WTC11 (cell line): ENCODE measurements around the gene RNF128. TPM values are rescaled to one million over a fixed set of nuclear protein-coding genes. Genes with fewer than 3 reads are reported as not detected.

Experiments used
- ATAC-seq: fragments of 200-7000 bp; cut with Tn5 transposase; 2 replicates; pipeline ENCODE4 v1.10.0; 2021; ENCODE audit warnings: mild to moderate bottlenecking, moderate library complexity
- CTCF ChIA-PET: fragments of 300-600 bp; sonication (Branson Sonifier 250); formaldehyde crosslinking; loops from one replicate; lab custom pipeline; 2021; ENCODE audit warnings: antibody characterized with exemption; lab: Charles Lee
- POLR2A ChIA-PET: fragments of 350-600 bp; sonication (Branson Sonifier 250); formaldehyde crosslinking; loops from one replicate; lab custom pipeline; 2021; ENCODE audit warnings: antibody characterized with exemption; lab: Charles Lee
- DNase-seq: peaks from one replicate; pipeline ENCODE4 v3.0.0; 2021; ENCODE audit warnings: low spot score
- H3K27ac Mint-ChIP-seq: 2 replicates; pipeline ENCODE4 v1.8.0; 2021; ENCODE audit warnings: mixed read lengths
- H3K27me3 Mint-ChIP-seq: 2 replicates; pipeline ENCODE4 v1.8.0; 2021; ENCODE audit warnings: low read depth, mild to moderate bottlenecking, moderate library complexity, mixed read lengths
- H3K36me3 Mint-ChIP-seq: 2 replicates; pipeline ENCODE4 v1.8.0; 2021; ENCODE audit warnings: mixed read lengths
- H3K4me1 Mint-ChIP-seq: 2 replicates; pipeline ENCODE4 v1.8.0; 2022; ENCODE audit warnings: mixed read lengths
- H3K4me3 Mint-ChIP-seq: 2 replicates; pipeline ENCODE4 v1.8.0; 2021; ENCODE audit warnings: mild to moderate bottlenecking, moderate library complexity, mixed read lengths
- H3K9me3 Mint-ChIP-seq: 2 replicates; pipeline ENCODE4 v1.8.0; 2021; ENCODE audit warnings: mixed read lengths
- ATF1 ChIP-seq: sonication (generic); formaldehyde crosslinking; IDR thresholded peaks from 2 replicates; pipeline ENCODE4 v1.8.1; 2023; ENCODE audit warnings: mild to moderate bottlenecking, moderate library complexity, missing genetic modification reagents
- FOXP4 ChIP-seq: sonication (generic); formaldehyde crosslinking; IDR thresholded peaks from 2 replicates; pipeline ENCODE4 v1.8.0; 2022; ENCODE audit warnings: mild to moderate bottlenecking, missing genetic modification reagents
- GABPB1 ChIP-seq: sonication (generic); formaldehyde crosslinking; IDR thresholded peaks from 2 replicates; pipeline ENCODE4 v1.8.1; 2023; ENCODE audit warnings: mild to moderate bottlenecking, missing genetic modification reagents
- GRHL2 ChIP-seq: fragments of 250-450 bp; sonication (Bioruptor Pico); IDR thresholded peaks from 2 replicates; pipeline ENCODE4 v1.8.0; 2022; ENCODE audit warnings: mild to moderate bottlenecking, moderate library complexity; ENCODE audit not compliant: insufficient replicate concordance, severe bottlenecking
- JAZF1 ChIP-seq: fragments of 250-450 bp; sonication (Bioruptor Pico); IDR thresholded peaks from 2 replicates; pipeline ENCODE4 v1.9.0; 2021; ENCODE audit warnings: moderate library complexity, mild to moderate bottlenecking, inconsistent platforms
- JUN ChIP-seq: sonication (generic); formaldehyde crosslinking; IDR thresholded peaks from 2 replicates; pipeline ENCODE4 v1.8.0; 2023; ENCODE audit warnings: mild to moderate bottlenecking, missing genetic modification reagents
- MXD4 ChIP-seq: fragments of 250-450 bp; sonication (Bioruptor Pico); IDR thresholded peaks from 2 replicates; pipeline ENCODE4 v1.8.0; 2021; ENCODE audit warnings: mild to moderate bottlenecking, moderate library complexity, borderline replicate concordance
- NFE2L1 ChIP-seq: sonication (generic); formaldehyde crosslinking; IDR thresholded peaks from 2 replicates; pipeline ENCODE4 v1.8.1; 2023; ENCODE audit warnings: missing genetic modification reagents
- OVOL2 ChIP-seq: fragments of 250-450 bp; sonication (Bioruptor Pico); IDR thresholded peaks from 2 replicates; pipeline ENCODE4 v1.9.0; 2021; ENCODE audit warnings: mild to moderate bottlenecking, borderline replicate concordance
- PRRX2 ChIP-seq: fragments of 250-450 bp; sonication (Bioruptor Pico); IDR thresholded peaks from 2 replicates; pipeline ENCODE4 v1.8.0; 2021; ENCODE audit warnings: mild to moderate bottlenecking
- TCF7 ChIP-seq: sonication (generic); formaldehyde crosslinking; IDR thresholded peaks from 2 replicates; pipeline ENCODE4 v1.8.0; 2022; ENCODE audit warnings: mild to moderate bottlenecking, low read depth, missing genetic modification reagents, moderate library complexity
- ZNF232 ChIP-seq: sonication (generic); formaldehyde crosslinking; IDR thresholded peaks from 2 replicates; pipeline ENCODE4 v1.8.0; 2022; ENCODE audit warnings: mild to moderate bottlenecking, missing genetic modification reagents
- ZNF396 ChIP-seq: fragments of 250-450 bp; sonication (Bioruptor Pico); IDR thresholded peaks from 2 replicates; pipeline ENCODE4 v1.8.0; 2021; ENCODE audit warnings: mild to moderate bottlenecking, moderate library complexity, borderline replicate concordance
- ZNF416 ChIP-seq: fragments of 250-450 bp; sonication (Bioruptor Pico); IDR thresholded peaks from 2 replicates; pipeline ENCODE4 v1.9.0; 2021; ENCODE audit warnings: mild to moderate bottlenecking, inconsistent platforms
- ZNF512 ChIP-seq: sonication (generic); formaldehyde crosslinking; IDR thresholded peaks from 2 replicates; pipeline ENCODE4 v1.8.1; 2022; ENCODE audit warnings: missing genetic modification reagents, borderline replicate concordance
- total RNA-seq: library from RNA; stranded (reverse); gene quantifications from 3 replicates; pipeline ENCODE4 v1.2.3, GENCODE V29; 2021
- TF ChIP-seq, protein P1 (sequence below): sonication (generic); formaldehyde crosslinking; IDR thresholded peaks from 2 replicates; pipeline ENCODE4 v1.8.0; 2023; ENCODE audit warnings: missing genetic modification reagents
- TF ChIP-seq, protein P2 (sequence below): sonication (generic); formaldehyde crosslinking; IDR thresholded peaks from 2 replicates; pipeline ENCODE4 v1.8.0; 2022; ENCODE audit warnings: mild to moderate bottlenecking, missing genetic modification reagents
- TF ChIP-seq, protein P3 (sequence below): sonication (generic); formaldehyde crosslinking; IDR thresholded peaks from 2 replicates; pipeline ENCODE4 v1.8.1; 2023; ENCODE audit warnings: mild to moderate bottlenecking, missing genetic modification reagents
- TF ChIP-seq, protein P4 (sequence below): fragments of 250-450 bp; sonication (Bioruptor Pico); IDR thresholded peaks from 2 replicates; pipeline ENCODE4 v1.9.0; 2021; ENCODE audit warnings: mild to moderate bottlenecking
- TF ChIP-seq, protein P5 (sequence below): sonication (generic); formaldehyde crosslinking; IDR thresholded peaks from 2 replicates; pipeline ENCODE4 v1.8.1; 2023; ENCODE audit warnings: mild to moderate bottlenecking, missing genetic modification reagents, moderate library complexity
- TF ChIP-seq, protein P6 (sequence below): sonication (generic); formaldehyde crosslinking; IDR thresholded peaks from 2 replicates; pipeline ENCODE4 v1.8.0; 2022; ENCODE audit warnings: mild to moderate bottlenecking, missing genetic modification reagents

RNF128 gene
- total RNA-seq, 1 experiment from 2014 or later, result 1.0 TPM

GRCh38 chrX:106791495-106791894, 65.0 kb downstream of the RNF128 start (continued):
- TF ChIP-seq ZNF512, result no peak
- no peak for TF ChIP-seq GABPB1 (CRISPR knock-in tag)
- TF ChIP-seq MXD4 (CRISPR knock-in tag), result no peak
- TF ChIP-seq, protein P1, sequence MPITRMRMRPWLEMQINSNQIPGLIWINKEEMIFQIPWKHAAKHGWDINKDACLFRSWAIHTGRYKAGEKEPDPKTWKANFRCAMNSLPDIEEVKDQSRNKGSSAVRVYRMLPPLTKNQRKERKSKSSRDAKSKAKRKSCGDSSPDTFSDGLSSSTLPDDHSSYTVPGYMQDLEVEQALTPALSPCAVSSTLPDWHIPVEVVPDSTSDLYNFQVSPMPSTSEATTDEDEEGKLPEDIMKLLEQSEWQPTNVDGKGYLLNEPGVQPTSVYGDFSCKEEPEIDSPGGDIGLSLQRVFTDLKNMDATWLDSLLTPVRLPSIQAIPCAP (CRISPR knock-in tag), result no peak
- TF ChIP-seq ZNF396 (CRISPR knock-in tag), result no peak
- TF ChIP-seq TCF7 (CRISPR knock-in tag), result no peak
- TF ChIP-seq JUN, result no peak
- no peak for TF ChIP-seq FOXP4 (CRISPR knock-in tag)
- TF ChIP-seq, protein P2, sequence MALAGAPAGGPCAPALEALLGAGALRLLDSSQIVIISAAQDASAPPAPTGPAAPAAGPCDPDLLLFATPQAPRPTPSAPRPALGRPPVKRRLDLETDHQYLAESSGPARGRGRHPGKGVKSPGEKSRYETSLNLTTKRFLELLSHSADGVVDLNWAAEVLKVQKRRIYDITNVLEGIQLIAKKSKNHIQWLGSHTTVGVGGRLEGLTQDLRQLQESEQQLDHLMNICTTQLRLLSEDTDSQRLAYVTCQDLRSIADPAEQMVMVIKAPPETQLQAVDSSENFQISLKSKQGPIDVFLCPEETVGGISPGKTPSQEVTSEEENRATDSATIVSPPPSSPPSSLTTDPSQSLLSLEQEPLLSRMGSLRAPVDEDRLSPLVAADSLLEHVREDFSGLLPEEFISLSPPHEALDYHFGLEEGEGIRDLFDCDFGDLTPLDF, result no peak
- no peak for TF ChIP-seq ZNF232 (CRISPR knock-in tag)

- TF ChIP-seq ZNF416 (CRISPR knock-in tag), result no peak
- no peak for TF ChIP-seq ATF1 (CRISPR knock-in tag)
- no peak for TF ChIP-seq PRRX2 (CRISPR knock-in tag)
- TF ChIP-seq, all 79 proteins: peak for 0
- ATAC-seq (peak; percentile 17), DNase-seq (no peak)
- H3K36me3 Mint-ChIP-seq, result no peaks in the 10 kb centered on the region
- H3K27ac Mint-ChIP-seq, result no peak overlapping the region
- peak overlapping the region; percentile 88 for H3K4me3 Mint-ChIP-seq
- peaks cover 27% of the 10 kb centered on the region for H3K27me3 Mint-ChIP-seq
- ChIA-PET CTCF (no interaction called here), POLR2A (no interaction called here)
- H3K9me3 Mint-ChIP-seq, result no peaks in the 10 kb centered on the region
- peaks cover 15% of the 10 kb centered on the region for H3K4me1 Mint-ChIP-seq
These were observed 75.5 kb downstream of the RNF128 start for GRCh38 chrX:106802063-106802387.

DNA sequence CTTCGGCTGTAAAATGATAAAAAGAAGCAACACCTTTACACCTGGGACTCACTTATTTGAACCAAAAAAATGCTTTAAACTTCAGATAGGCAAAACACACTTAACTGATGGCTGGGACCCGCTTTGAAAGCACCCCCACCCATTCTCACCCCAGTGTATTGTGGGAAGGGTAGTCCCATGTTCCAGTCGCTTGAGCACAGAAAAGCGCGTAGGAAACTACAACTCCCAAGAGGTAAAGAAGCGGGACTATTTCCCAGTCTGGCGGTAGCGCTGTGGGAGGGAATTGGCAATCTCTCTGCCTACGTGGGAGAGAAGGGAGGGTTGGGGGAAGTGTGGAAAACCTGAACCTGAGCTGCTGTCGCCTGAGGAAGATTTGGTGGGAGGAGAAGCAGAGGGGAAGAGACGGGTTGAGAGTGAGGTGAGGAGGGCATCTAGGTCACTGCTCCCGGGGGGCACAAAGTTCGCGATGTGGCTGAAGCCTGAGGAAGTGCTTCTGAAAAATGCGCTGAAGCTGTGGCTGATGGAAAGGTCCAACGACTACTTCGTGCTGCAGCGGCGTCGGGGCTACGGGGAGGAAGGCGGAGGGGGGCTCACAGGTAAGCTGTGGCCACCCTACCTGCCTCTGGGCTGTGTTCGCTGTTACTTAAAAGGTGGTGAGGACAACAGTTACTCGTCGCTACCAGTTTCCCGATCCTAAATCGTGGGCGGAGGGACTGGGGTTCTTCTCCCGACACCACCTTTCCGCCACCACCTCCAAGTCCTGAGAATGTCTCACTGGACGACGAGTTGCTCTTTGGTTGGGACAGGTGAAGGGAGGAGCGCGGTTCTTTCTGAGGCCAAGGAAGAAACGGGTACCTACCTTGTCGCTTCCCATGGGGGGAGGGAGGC, 76.1 kb downstream of the RNF128 start, which contains the start of gene TBC1D8B:
TSS of gene TBC1D8B (plus strand) at position 286 of the 888 bp plus-strand sequence. CDS start at position 467, 181 bp downstream.
- Mint-ChIP-seq H3K4me1 (peaks cover 15% of the 10 kb centered on the region), H3K27me3 (peaks cover 27% of the 10 kb centered on the region), H3K4me3 (peak within 1 kb of the TSS; percentile 88), H3K9me3 (no peaks in the 10 kb centered on the region), H3K27ac (peak within 1 kb of the TSS; percentile 83), H3K36me3 (no peaks in the 10 kb centered on the region)
- ATAC-seq (peak; percentile 96), DNase-seq (peak; percentile 70)
- CTCF ChIA-PET, result no interaction called here
- POLR2A ChIA-PET, result no interaction called here
- TF ChIP-seq JAZF1 (no peak), NFE2L1 (0 out of 2 replicates have a peak, but pooled peaks have one; percentile 35), GRHL2 (CRISPR knock-in tag) (no peak), OVOL2 (CRISPR knock-in tag) (no peak), ZNF396 (CRISPR knock-in tag) (no peak), ZNF232 (CRISPR knock-in tag) (0 out of 2 replicates have a peak, but pooled peaks have one; percentile 33)
- TF ChIP-seq, protein P3, sequence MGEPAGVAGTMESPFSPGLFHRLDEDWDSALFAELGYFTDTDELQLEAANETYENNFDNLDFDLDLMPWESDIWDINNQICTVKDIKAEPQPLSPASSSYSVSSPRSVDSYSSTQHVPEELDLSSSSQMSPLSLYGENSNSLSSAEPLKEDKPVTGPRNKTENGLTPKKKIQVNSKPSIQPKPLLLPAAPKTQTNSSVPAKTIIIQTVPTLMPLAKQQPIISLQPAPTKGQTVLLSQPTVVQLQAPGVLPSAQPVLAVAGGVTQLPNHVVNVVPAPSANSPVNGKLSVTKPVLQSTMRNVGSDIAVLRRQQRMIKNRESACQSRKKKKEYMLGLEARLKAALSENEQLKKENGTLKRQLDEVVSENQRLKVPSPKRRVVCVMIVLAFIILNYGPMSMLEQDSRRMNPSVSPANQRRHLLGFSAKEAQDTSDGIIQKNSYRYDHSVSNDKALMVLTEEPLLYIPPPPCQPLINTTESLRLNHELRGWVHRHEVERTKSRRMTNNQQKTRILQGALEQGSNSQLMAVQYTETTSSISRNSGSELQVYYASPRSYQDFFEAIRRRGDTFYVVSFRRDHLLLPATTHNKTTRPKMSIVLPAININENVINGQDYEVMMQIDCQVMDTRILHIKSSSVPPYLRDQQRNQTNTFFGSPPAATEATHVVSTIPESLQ, result no peak
- TF ChIP-seq, protein P2, result no peak
- TF ChIP-seq, protein P4, sequence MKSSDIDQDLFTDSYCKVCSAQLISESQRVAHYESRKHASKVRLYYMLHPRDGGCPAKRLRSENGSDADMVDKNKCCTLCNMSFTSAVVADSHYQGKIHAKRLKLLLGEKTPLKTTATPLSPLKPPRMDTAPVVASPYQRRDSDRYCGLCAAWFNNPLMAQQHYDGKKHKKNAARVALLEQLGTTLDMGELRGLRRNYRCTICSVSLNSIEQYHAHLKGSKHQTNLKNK, result no peak
- TF ChIP-seq, protein P5, sequence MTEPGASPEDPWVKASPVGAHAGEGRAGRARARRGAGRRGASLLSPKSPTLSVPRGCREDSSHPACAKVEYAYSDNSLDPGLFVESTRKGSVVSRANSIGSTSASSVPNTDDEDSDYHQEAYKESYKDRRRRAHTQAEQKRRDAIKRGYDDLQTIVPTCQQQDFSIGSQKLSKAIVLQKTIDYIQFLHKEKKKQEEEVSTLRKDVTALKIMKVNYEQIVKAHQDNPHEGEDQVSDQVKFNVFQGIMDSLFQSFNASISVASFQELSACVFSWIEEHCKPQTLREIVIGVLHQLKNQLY (CRISPR knock-in tag), result no peak
- TF ChIP-seq, protein P6, sequence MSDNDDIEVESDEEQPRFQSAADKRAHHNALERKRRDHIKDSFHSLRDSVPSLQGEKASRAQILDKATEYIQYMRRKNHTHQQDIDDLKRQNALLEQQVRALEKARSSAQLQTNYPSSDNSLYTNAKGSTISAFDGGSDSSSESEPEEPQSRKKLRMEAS (CRISPR knock-in tag), result no peak
